K562 (cell line): Measurements from ENCODE around the gene PTGFR. TPM values are rescaled to one million over a fixed set of nuclear protein-coding genes. Genes with fewer than 3 reads are reported as not detected.

Experiments
- ATAC-seq: fragments of 200-7000 bp; cut with Tn5 transposase; 3 replicates; pipeline ENCODE4 v1.9.1; 2020; ENCODE audit warnings: moderate library complexity
- BruUV-seq: library from RNA; stranded (reverse); fragments of 400-500 nt; replicated peaks from 2 replicates; lab custom pipeline; 2021; lab: Mats Ljungman, UMichigan
- CTCF ChIA-PET: fragments of 300-600 bp; formaldehyde crosslinking; extraction: SDS; loops from one replicate; lab custom pipeline; 2021; ENCODE audit warnings: low intra/inter-chr PET ratio; lab: Yijun Ruan, JAX
- POLR2A ChIA-PET: fragments of 300-600, 350-650 bp; sonication (Branson Sonifier 250); formaldehyde crosslinking; extraction: SDS; loops from one replicate; lab custom pipeline; 2021; ENCODE audit warnings: antibody characterized with exemption, inconsistent platforms; lab: Yijun Ruan, JAX
- DNase-seq, 4 experiments: peaks; one replicate each; pipeline versions ENCODE4 v3.0.0 to v3.0.0-alpha.2; 2011 to 2018; ENCODE audit warnings: low spot score in 3 of 4, mixed read lengths in 3 of 4; ENCODE audit errors: extremely low read depth in 1 of 4
- FAIRE-seq: peaks from 2 replicates; lab custom pipeline; 2011; peaks lifted over from hg19 to GRCh38; lab: Jason Lieb, UNC
- H2AFZ ChIP-seq: 2 replicates; pipeline ENCODE4 v1.6.0; 2011; ENCODE audit warnings: low read depth, low read length, control low read depth, inconsistent platforms
- H3K27ac ChIP-seq: fragments of 200-600 bp; 3 replicates; pipeline ENCODE4 v1.8.0; 2011; ENCODE audit warnings: low read depth, mild to moderate bottlenecking, control low read depth, inconsistent platforms, low read length, moderate library complexity, mixed read lengths; ENCODE audit errors: extremely low read depth
- H3K27me3 ChIP-seq, 2 experiments: fragments of 300-600 bp in 1 of 2; 2 replicates in 1 of 2; 3 replicates in 1 of 2; pipeline versions ENCODE4 v1.6.0 to v1.8.0; 2011; ENCODE audit warnings: inconsistent platforms in 2 of 2, low read length in 2 of 2, mild to moderate bottlenecking in 1 of 2, mixed read lengths in 1 of 2, moderate library complexity in 1 of 2; ENCODE audit not compliant: control insufficient read depth in 2 of 2, insufficient read depth in 2 of 2
- H3K36me3 ChIP-seq: fragments of 300-600 bp; 3 replicates; pipeline ENCODE4 v1.8.0; 2011; ENCODE audit warnings: mild to moderate bottlenecking, low read length, inconsistent platforms; ENCODE audit not compliant: control insufficient read depth, insufficient read depth
- H3K4me1 ChIP-seq, 2 experiments: fragments of 200-600 bp in 1 of 2; replicated peaks in 1 of 2; 2 replicates in 1 of 2; 3 replicates in 1 of 2; pipeline versions ENCODE4 v1.5.1 to v1.8.0; 2011; ENCODE audit warnings: inconsistent platforms in 2 of 2, low read length in 2 of 2, mild to moderate bottlenecking in 1 of 2, mixed read lengths in 1 of 2, moderate library complexity in 1 of 2; ENCODE audit not compliant: control insufficient read depth in 2 of 2, insufficient read depth in 2 of 2
- H3K4me2 ChIP-seq: 2 replicates; pipeline ENCODE4 v1.6.1; 2011; ENCODE audit warnings: low read length, control low read depth, inconsistent platforms, mixed read lengths; ENCODE audit not compliant: insufficient read depth
- H3K4me3 ChIP-seq: fragments of 200-600 bp; sonication (generic), shearing (Covaris generic); 2 replicates; pipeline ENCODE4 v1.5.1; 2016; ENCODE audit warnings: control low read depth, inconsistent platforms
- H3K79me2 ChIP-seq: fragments of 200-600 bp; 3 replicates; pipeline ENCODE4 v1.8.0; 2011; ENCODE audit warnings: low read length, inconsistent platforms; ENCODE audit not compliant: control insufficient read depth, insufficient read depth
- H3K9ac ChIP-seq, 2 experiments: 2 replicates each; pipeline versions ENCODE4 v1.6.0 to v1.6.1; 2011; ENCODE audit warnings: low read depth in 2 of 2, low read length in 2 of 2, control low read depth in 1 of 2, inconsistent platforms in 1 of 2, mild to moderate bottlenecking in 1 of 2, mixed read lengths in 1 of 2; ENCODE audit not compliant: insufficient read depth in 1 of 2
- H3K9me1 ChIP-seq: one replicate; pipeline ENCODE4 v1.6.0; 2011; ENCODE audit warnings: inconsistent platforms, mild to moderate bottlenecking, low read length, moderate library complexity; ENCODE audit not compliant: control insufficient read depth, insufficient read depth
- H3K9me3 ChIP-seq: replicated peaks from 2 replicates; pipeline ENCODE4 v1.5.1; 2011; ENCODE audit warnings: low read depth, low read length, inconsistent platforms; ENCODE audit not compliant: control insufficient read depth, insufficient read depth
- H4K20me1 ChIP-seq: replicated peaks from 2 replicates; pipeline ENCODE4 v1.6.1; 2011; ENCODE audit warnings: low read length, inconsistent platforms, mixed read lengths; ENCODE audit not compliant: control insufficient read depth, insufficient read depth
- CEBPZ ChIP-seq: fragments of 150-350 bp; IDR thresholded peaks from 2 replicates; pipeline ENCODE4 v1.6.1; 2014; ENCODE audit warnings: low read depth, mild to moderate bottlenecking, low read length, borderline replicate concordance
- CREB1 ChIP-seq, 2 experiments: sonication (generic) in 1 of 2; formaldehyde crosslinking in 1 of 2; IDR thresholded peaks; 2 replicates each; pipeline versions ENCODE4 v1.6.1 to v1.8.0; 2012 to 2022; ENCODE audit warnings: inconsistent platforms in 1 of 2, mild to moderate bottlenecking in 1 of 2, missing genetic modification reagents in 1 of 2, moderate library complexity in 1 of 2
- HOMEZ ChIP-seq: fragments of 250-450 bp; sonication (Bioruptor Pico); IDR thresholded peaks from 2 replicates; pipeline ENCODE4 v1.4.0; 2020; ENCODE audit warnings: mild to moderate bottlenecking, moderate library complexity
- PPARD ChIP-seq: fragments of 250-450 bp; sonication (Bioruptor Pico); IDR thresholded peaks from 2 replicates; pipeline ENCODE4 v1.8.0; 2022; ENCODE audit warnings: inconsistent platforms, mild to moderate bottlenecking, moderate library complexity
- ZNF165 ChIP-seq: fragments of 250-450 bp; sonication (Bioruptor Pico); IDR thresholded peaks from 2 replicates; pipeline ENCODE4 v1.4.0; 2020; ENCODE audit warnings: borderline replicate concordance
- ZNF75A ChIP-seq: fragments of 450-650 bp; formaldehyde crosslinking; IDR thresholded peaks from 2 replicates; pipeline ENCODE4 v1.4.0; 2020; ENCODE audit warnings: mild to moderate bottlenecking
- WGBS: fragments of 100-300 bp; shearing (Covaris generic); methylation state at CpG from one replicate; pipeline ENCODE4 v1.1.6; 2016; ENCODE audit warnings: low coverage, mixed read lengths; ENCODE audit not compliant: insufficient coverage; ENCODE audit errors: missing lambda C conversion rate; 5-methylcytosine and 5-hydroxymethylcytosine counted together
- in situ Hi-C: fragments of 300-500 bp; cut with MboI; formaldehyde crosslinking; loops from 4 replicates; pipeline ENCODE4 v1.15.0; 2018; ENCODE audit warnings: inconsistent platforms, mixed read lengths
- intact Hi-C: fragments of 100-400 bp; cut with micrococcal nuclease; formaldehyde crosslinking; loops from 2 replicates; pipeline ENCODE4 v1.14.2; 2022
- polyA plus RNA-seq, 8 experiments: library from polyadenylated mRNA; depleted of rRNA in 4 of 8; stranded (reverse) in 5 of 8; unstranded in 3 of 8; fragments of >200 nt; fragmentation: Nextera tagmentation in 2 of 8; fragmentation: Illumina TruSeq in 1 of 8; extraction: Ambion mirVana in 2 of 8; extraction: Trizol in 1 of 8; gene quantifications; 2 replicates each; pipeline versions ENCODE4 v1.2.1 to v1.2.3, GENCODE V29; 2011 to 2014; ENCODE audit warnings: inconsistent platforms in 1 of 8, missing spikeins in 1 of 8
- total RNA-seq, 7 experiments: library from RNA; depleted of rRNA in 6 of 7; stranded (reverse); fragments of >200 nt in 6 of 7; fragmentation: Illumina TruSeq in 2 of 7; extraction: Trizol in 2 of 7; gene quantifications; 2 replicates each; pipeline versions ENCODE4 v1.2.1 to v1.2.3, GENCODE V29; 2011 to 2021; ENCODE audit warnings: low replicate concordance in 1 of 7

The PTGFR gene
- total and polyA plus RNA-seq, 9 of the 15 experiments (the other 6 are each of a cell fraction or from before 2014, with no cell fraction given), result 0.04 TPM; not detected in 8

GRCh38 chr1:78526496-78526895, 35.7 kb downstream of the PTGFR start (continued):
- TF ChIP-seq CREB1 (IDR thresholded peaks at IDR 0.05) (no peak), CREB1 (CRISPR knock-in tag; IDR thresholded peaks at IDR 0.05) (no peak), PPARD (CRISPR knock-in tag) (no peak)

GRCh38 chr1:78527706-78528105, 36.9 kb downstream of the PTGFR start:
- ChIA-PET POLR2A (no interaction called here), CTCF (no interaction called here)
- no peaks in the 10 kb centered on the region for H3K36me3 ChIP-seq
- no peak overlapping the region for H2AFZ ChIP-seq
- FAIRE-seq (no peak), DNase-seq (no peak), ATAC-seq (no peak)
- WGBS, result 0% methylated on average over 2 of the region's 2 CpGs
- H3K79me2 ChIP-seq, result no peaks in the 10 kb centered on the region
- H3K9ac ChIP-seq, result no peak overlapping the region
- H4K20me1 ChIP-seq, result no peaks in the 10 kb centered on the region
- intact Hi-C loops (no loop called here), in situ Hi-C loops (no loop called here)
- BruUV-seq, result no TSS peak
- H3K27me3 ChIP-seq, result no peaks in the 10 kb centered on the region
- H3K27ac ChIP-seq, result no peak overlapping the region
- H3K4me2 ChIP-seq, result no peak overlapping the region
- no peaks in the 10 kb centered on the region for H3K9me1 ChIP-seq
- H3K4me1 ChIP-seq, result no peaks in the 10 kb centered on the region
- no peak overlapping the region for H3K4me3 ChIP-seq
- TF ChIP-seq HOMEZ (no peak), ZNF165 (CRISPR knock-in tag) (no peak), CEBPZ (no peak), ZNF75A (no peak)
- TF ChIP-seq, all 486 proteins: peak for 0
- H3K9me3 ChIP-seq, result no peaks in the 10 kb centered on the region
